Breast epithelium (tissue), 3 donors: Measurements from ENCODE around the gene FAXDC2.

Experiments
- POLR2A ChIP-seq: fragments of 450-650 bp; IDR thresholded peaks from one replicate; pipeline ENCODE4 v1.6.1; 2016; ENCODE audit warnings: antibody characterized with exemption, mild to moderate bottlenecking, moderate library complexity
- POLR2AphosphoS5 ChIP-seq, 3 donors: sonication (generic); formaldehyde crosslinking; IDR thresholded peaks; one replicate each; pipeline ENCODE4 v1.6.1; 2017; ENCODE audit warnings: antibody characterized with exemption in 3 of 3
- TF ChIP-seq, protein P1 (sequence below), 3 donors: fragments of 450-650 bp; IDR thresholded peaks; one replicate each; pipeline ENCODE4 v1.5.1; 2016 to 2017; ENCODE audit warnings: antibody characterized with exemption in 3 of 3, mild to moderate bottlenecking in 3 of 3, moderate library complexity in 3 of 3

DNA sequence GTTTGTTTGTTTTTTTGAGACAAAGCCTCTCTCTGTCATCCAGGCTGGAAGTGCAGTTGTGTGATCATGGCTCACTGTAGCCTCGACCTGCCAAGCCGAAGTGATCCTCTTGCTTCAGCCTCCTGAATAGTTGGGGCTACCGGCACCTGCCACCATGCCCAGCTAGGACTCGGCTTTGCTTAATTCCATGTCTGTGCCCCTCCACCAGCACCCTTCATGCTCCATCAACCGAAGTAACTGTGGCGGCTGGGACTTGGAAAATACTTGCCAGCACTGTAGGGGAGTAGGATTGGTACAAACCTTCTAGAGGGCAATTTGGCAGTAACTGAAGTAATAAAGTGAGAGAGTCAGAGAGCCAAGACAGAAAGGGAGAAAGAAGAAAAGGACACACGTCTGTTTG lies 19.0 kb downstream of the FAXDC2 start:
- TF ChIP-seq, protein P1, sequence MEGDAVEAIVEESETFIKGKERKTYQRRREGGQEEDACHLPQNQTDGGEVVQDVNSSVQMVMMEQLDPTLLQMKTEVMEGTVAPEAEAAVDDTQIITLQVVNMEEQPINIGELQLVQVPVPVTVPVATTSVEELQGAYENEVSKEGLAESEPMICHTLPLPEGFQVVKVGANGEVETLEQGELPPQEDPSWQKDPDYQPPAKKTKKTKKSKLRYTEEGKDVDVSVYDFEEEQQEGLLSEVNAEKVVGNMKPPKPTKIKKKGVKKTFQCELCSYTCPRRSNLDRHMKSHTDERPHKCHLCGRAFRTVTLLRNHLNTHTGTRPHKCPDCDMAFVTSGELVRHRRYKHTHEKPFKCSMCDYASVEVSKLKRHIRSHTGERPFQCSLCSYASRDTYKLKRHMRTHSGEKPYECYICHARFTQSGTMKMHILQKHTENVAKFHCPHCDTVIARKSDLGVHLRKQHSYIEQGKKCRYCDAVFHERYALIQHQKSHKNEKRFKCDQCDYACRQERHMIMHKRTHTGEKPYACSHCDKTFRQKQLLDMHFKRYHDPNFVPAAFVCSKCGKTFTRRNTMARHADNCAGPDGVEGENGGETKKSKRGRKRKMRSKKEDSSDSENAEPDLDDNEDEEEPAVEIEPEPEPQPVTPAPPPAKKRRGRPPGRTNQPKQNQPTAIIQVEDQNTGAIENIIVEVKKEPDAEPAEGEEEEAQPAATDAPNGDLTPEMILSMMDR (IDR thresholded peaks at IDR 0.05): no peak
- TF ChIP-seq POLR2A (no peak), POLR2AphosphoS5 (IDR thresholded peaks at IDR 0.05) (no peak)
